Measurements from ENCODE around the gene EHMT1.
"Not testable (repeated sequence)": the region's sequence is repeated elsewhere in the genome, so short reads cannot be mapped to it uniquely, and the experiment has no call there.

EHMT1 gene

DNA sequence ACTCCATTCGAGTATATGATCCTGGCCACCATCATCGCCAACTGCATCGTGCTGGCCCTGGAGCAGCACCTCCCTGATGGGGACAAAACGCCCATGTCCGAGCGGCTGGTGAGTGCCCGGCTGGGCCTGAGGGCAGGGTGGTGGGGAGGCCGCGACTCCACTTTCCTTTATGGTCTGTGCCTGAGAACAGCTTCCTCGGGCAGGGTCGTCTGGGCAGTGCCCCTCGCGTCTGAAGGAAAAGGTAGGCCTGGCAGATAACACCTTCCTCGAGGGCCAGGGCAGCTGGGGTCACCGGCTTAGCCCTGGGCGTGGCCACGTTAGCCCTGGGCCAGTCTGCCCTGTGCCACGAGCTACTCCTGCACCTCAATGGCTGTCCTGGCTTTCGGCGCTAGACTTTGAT lies 260.2 kb downstream of the EHMT1 start:
- no peak for DNase-seq

DNA sequence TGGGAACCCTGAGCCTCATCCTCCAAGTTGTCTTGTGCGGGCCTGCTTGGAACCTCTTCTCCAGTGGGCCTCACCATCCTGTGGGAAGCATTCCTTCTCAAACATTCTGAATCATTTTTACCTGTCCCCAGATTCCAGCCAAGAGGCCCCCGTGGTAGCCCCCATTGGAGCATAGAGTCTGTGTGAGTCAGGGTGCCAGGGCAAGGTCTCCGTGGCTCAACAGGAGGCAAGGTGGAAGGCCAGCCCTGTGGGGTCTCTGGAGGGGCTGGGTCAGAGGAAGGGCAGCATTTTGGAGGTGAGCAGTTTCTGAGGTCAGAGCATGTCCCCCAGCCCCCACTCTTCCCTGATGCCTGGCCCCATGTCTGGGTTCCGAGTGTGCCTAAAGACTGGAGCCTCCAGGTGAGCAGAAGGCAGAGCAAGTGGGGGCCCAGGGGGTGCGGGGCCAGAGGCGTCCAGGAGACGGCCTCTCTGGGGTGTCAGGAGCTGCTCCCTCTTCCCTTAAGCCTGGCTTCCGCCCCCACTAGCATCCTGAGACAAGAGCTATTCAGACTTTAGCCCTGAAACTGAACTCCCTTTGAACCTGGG lies 260.9 kb downstream of the EHMT1 start:
- no peak for DNase-seq

DNA sequence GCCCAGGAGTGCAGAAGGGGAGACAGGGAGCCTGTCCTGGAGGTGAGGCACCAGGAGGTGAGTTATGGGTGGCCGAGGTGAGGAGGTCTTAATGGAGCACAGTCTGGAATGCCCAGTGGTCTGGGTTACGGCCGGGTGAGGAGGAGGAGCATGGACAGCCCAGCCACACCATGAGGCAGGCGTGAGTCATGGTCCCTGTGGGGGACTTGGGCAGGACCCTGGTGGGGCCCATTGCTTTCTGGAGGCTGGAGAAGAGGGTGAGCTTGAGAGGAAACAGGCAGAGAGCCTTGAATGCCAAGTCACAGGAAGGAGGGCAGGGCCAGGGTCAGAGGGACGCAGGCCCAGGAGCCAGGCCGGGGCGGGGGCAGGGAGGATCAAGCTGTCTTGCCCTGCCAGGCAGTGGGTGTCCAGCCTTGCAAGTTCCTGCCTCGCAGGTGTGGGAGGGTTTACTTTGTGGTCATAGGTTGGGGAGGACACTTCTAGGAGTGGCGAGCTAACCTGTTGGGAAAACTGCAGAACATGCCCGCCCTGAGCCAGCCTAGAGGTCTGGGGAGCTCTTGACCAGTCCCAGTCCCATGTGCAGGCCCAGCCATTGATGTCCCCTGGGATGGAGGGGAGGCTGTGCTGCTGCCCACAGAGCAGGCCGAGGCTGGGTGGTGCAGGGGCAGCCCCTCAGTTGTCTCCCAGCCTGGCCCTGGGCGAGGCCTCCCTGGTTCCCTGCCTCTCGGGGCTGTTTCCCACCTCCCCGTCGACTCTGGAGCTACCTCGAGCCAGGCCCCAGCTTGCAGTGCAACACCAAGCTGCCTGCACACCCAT lies 261.6 kb downstream of the EHMT1 start:
- DNase-seq = no peak

DNA sequence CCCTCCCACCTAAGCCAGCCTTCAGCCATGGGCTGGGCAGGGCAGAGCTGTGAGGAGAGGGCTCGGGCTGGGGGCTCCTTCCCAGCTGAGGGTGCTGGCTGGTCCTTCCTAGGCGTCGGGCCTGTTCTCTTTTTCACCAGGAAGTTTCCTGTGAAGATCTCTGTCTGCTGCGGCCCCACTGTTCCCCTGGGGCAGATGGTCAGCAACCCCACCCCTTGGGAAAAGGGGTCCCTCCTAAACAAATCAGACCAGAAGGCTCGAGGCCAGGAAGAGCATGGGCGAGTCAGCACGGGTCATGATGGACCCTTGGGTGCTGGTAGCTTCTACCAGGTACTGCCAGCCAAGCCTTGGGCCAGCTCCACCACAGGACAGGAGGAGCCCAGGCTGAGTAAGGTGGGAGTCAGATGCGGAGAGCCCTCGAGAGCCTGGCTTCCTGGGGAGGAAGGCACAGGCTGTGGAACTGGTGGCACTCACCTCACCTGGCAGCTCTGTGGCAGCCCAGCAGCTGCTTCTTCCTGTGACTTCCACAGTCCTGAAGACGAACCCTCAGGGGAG lies 262.2 kb downstream of the EHMT1 start:
- no peak for DNase-seq

DNA sequence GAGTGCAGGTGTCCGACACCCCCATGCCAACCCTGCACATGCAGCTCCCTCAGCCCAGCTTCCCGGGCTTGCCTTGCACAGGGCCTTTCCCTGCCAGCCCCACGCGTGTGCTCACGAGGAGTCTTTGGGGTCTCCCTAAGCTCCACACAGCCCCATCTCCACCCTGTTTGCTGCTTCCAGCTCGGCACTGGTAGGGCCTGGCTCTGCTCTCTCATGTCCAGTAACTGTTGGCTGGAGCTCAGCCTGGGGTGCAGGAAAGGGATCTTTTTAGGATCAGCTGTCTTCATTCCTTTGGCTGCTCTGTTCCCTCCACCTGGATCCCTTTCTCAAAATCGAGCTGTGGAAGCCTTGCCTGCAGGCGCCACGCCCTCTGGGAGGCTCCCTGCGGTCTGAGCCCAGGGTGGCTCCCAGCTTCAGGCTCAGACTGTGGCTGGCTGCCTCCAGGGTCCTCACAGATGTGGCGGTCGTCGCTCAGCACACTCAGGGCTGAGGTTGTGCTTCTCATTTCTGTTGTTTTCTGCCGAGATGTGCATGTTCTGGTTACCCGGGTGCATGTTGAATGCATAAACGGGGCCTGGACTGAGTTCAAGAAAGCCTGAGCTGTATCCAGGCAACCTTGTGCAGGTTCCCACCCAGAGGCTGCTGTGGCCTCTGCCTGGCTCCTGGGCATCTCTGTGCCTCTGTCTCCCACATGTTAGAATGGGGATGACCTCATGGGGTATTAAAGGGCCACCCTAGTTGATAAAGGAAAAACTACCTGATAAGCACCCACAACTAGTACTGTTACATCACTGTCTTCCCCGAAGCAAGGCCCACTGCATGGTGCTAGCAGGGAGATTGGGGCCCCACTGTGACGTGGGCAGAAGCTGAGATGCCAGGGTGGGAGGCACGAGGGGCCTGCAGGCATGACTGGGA lies 263.0 kb downstream of the EHMT1 start:
- DNase-seq = no peak

DNA sequence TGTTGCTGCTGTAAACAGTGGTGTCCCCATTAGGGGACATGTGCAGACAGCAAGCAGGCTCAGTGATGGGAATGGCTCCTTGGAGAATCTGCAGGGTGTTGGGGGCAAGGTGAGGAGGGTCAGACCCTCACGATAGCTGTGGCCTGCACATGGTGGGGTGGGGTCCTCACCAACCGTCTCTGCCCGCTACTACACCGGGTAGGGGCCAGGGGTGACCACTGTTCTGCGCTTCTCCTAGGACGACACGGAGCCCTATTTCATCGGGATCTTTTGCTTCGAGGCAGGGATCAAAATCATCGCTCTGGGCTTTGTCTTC lies 263.7 kb downstream of the EHMT1 start:
- DNase-seq = no peak

DNA sequence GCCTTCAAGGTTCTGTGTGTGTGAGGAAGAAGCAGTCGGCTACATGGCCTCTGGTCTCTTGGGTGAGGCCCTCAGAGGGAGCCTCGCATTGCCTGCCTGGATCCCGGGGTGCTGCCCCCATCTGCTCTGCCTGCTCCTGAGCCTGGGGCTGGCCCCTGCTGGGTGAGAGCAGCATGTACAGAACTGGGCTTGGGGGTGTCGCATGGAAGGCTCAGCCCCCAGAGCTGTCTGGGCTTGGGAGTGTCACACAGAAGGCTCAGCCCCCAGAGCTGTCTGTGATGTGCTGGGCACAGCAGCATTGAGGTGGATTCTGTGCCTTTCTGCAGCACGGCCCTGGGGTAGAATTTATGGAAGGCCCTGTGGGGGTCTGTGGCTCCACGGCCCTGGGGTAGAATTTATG lies 265.2 kb downstream of the EHMT1 start:
- DNase-seq = not testable (repeated sequence)

DNA sequence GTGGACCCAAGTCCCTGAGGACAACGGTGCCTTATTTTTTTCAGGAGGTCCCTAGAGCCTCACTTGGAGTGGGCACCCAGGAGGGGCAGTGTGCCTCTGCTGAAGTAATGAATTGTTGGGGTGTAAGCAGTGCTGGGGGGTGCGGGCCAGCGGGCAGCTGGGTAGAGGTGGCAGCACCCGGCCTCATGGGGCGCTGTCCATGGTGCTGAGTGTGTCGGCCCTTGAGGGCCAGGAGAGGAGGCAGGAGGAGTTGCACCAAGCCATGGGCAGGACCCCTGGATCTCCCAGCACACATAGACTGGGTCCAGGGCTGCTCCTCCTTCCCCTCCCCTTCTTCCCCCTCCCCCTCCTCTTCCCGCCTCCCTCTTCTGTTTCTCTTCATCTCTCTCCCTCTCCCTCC lies 265.7 kb downstream of the EHMT1 start:
- DNase-seq = not testable (repeated sequence)

DNA sequence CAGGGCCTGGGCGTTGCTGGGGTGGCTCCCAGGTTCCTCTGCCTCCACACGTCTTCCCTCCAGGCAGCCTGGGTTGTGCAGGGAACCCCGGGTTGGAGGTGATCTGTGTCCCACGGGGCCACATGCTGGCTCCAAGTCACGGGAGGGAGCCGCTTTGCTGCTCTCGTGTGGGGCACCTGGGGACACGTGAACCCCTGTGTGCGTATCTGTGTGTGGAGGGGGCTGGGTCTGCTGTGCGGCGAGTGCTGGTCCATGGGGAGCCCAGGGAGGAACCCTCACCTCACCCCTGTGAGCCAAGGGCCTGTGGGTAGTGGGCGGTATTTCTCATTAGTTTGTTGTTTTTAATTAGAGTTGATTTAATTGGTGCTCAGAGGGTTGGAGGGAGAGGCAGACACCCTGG lies 266.3 kb downstream of the EHMT1 start:
- DNase-seq = not testable (repeated sequence)
